ENCODE measurements around the gene MYOCOS.
"Not testable (repeated sequence)": the region's sequence is repeated elsewhere in the genome, so short reads cannot be mapped to it uniquely, and the experiment has no call there.

- TF ChIP-seq, protein P1, sequence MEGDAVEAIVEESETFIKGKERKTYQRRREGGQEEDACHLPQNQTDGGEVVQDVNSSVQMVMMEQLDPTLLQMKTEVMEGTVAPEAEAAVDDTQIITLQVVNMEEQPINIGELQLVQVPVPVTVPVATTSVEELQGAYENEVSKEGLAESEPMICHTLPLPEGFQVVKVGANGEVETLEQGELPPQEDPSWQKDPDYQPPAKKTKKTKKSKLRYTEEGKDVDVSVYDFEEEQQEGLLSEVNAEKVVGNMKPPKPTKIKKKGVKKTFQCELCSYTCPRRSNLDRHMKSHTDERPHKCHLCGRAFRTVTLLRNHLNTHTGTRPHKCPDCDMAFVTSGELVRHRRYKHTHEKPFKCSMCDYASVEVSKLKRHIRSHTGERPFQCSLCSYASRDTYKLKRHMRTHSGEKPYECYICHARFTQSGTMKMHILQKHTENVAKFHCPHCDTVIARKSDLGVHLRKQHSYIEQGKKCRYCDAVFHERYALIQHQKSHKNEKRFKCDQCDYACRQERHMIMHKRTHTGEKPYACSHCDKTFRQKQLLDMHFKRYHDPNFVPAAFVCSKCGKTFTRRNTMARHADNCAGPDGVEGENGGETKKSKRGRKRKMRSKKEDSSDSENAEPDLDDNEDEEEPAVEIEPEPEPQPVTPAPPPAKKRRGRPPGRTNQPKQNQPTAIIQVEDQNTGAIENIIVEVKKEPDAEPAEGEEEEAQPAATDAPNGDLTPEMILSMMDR (IDR thresholded peaks at IDR 0.05; ENCODE audit: low read depth, low read length, poor library complexity, severe bottlenecking): not testable (repeated sequence)
- TF ChIP-seq EZH2phosphoT487 (IDR thresholded peaks at IDR 0.05; ENCODE audit: borderline replicate concordance, low read length): not testable (repeated sequence)
Observed at GRCh38 chr1:171656206-171656605, 34.2 kb downstream of the MYOCOS start.
